GM19328 (cell line): Measurements from ENCODE around the gene FCMR.

Experiments used
- ATAC-seq: cut with Tn5 transposase; IDR thresholded peaks from one replicate; pipeline ENCODE4 v1.9.1; 2021; ENCODE audit warnings: mild to moderate bottlenecking, moderate library complexity; ENCODE audit not compliant: unreplicated experiment

FCMR gene, protein sequence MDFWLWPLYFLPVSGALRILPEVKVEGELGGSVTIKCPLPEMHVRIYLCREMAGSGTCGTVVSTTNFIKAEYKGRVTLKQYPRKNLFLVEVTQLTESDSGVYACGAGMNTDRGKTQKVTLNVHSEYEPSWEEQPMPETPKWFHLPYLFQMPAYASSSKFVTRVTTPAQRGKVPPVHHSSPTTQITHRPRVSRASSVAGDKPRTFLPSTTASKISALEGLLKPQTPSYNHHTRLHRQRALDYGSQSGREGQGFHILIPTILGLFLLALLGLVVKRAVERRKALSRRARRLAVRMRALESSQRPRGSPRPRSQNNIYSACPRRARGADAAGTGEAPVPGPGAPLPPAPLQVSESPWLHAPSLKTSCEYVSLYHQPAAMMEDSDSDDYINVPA

DNA sequence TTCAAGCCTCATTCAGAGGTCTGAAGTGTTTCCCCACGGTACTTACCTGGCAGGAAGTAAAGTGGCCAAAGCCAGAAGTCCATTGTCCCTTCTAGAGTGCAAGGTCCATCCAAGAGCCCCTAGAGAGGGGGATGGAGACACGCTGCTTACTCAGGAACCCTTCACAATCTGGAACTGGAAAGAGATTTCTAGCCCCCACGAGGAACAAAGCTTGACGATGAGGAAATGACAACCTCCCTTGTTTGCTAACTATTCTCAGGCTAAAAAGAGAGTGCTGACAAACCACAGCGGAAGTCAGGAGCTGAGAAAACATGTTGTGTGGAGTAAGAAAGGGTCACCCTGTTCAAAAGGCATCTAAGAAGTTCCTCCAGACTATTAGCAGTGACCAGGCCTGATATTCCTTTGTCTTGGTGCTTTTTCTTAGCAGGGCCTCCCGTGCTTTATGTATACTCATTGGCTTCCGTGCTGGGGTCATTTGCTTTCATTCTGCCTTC is at the start of gene FCMR:
Gene FCMR, minus strand, starts transcription at position 170 of the 494 bp plus-strand sequence. Its CDS starts 87 bp downstream, at position 83.
- no peak for ATAC-seq

DNA sequence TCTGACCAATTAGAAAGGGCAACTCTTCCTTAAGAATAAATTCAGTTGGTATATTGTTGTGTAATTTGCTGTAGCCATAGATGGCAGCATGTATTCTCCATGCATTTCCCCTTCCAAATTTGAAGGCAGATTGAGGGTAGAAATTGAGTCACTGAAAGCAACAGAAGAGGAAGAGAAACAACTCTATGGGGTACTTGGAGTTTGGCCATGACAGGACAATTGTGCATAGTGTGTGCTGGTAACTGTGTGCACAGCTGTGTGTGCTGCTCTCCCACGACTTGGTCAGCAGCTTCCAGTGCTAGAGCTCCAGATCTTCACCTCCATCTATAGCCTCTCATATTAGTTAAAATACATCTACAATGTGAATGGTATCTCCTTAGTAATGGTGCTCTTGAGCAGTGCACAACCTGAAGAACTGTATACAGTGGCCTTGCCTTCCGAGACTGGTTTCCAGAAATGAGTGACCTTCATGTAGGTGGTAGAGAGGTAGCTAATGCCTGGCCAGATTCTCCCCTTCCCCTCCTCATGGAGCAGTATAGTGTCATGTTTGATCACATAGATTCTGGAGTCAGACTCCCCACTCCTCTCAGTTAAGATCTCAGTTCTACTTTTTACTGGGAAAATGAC is 49.4 kb upstream of the FCMR start:
- no peak for ATAC-seq

DNA sequence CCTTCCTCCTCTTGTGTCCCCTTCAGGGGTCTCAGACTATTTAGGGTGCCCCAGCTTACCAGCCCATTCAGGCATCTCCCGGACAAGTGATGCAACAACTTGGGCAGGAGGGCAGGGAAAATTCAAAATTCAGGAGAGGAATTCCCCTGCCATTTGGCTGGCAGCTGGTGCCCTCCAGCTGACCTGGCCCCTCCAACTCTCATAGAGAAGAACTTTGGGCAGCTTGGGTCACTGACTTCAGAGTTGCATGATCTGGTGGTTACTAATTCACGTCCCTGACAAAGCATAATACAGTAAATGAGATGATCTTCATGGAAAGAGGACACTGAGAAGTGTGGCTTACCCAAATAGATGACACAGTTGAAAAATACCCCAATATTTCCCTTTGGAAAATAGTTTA is 48.7 kb upstream of the FCMR start, which contains the start of gene FCAMR:
Gene FCAMR, minus strand, starts transcription at position 15 of the 400 bp plus-strand sequence. CDS start 335 bp downstream, outside the sequence.
- ATAC-seq = no peak

DNA sequence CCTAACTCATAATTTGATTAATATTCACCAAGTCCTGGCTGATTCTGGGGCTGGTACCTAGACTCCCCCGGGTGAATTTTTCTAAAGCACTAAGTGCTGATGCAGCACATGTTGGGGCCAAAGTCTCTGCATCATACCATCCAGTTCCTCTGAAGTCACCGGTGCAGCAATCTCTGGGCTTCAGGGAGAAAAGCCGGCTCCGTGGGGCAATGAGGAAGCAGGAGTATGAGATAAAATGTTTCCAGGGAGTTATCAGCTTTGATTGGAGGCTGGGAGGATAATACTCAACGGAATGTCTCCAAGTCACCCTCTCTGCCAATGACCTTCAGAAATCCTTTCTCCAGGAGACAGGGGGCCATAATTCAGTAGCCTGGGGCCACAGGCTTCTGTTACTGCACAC is 47.3 kb upstream of the FCMR start:
- no peak for ATAC-seq

DNA sequence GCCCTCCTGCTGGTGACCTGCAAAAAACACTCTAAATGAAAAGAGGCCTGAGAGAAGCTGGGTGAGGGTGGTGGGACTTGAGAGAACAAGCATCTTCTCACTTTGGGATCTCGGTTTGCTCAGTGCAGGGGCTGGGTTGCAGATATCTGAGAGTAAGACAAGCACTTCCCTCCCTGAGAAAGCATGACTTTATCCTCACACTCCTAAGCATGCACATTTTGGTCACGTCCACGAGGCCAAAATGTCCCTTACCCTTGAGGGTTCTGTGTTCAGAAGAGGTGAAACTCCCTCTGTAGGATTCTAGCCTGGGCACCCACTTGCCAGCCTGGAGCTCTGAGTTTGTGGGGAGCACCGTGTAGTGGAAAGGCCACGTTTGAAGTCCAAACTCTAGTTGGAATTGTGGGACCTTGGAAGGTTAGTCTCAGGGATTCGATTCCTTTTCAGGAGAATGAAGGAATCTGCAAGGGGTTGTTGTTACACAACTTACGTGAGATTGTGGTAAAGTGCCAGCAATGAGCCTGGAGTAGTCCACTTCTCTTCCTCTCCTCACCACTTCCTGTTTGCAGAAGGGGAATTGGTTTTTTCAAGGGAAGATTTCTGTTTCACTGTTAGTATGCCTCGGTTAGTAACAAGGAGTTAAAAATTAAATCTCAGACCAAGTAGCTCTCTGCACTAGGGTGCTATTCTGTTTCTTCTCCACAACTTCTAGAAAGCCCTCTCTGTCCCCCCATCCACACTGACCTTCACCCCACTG is 45.5 kb upstream of the FCMR start:
- no peak for ATAC-seq

DNA sequence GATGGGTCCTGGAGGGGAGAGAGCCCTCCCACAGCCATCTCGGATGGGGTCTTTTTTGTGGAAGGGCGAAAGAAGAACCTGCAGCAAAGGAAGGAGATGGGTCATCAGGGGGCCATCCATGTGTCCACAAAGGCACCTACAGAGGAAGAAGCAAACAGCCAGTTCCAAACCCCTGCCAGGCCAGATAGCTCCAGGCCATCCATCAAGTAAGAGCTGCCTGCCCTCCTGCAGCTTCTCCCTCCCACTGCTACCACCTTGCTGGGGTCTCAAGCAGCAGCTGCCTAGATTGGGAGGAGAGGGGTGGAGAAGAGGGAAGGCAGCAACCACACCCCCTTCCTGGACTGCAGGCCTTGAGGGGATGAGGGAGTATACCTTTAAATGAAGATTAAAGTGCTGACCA is 44.0 kb upstream of the FCMR start:
- no peak for ATAC-seq

DNA sequence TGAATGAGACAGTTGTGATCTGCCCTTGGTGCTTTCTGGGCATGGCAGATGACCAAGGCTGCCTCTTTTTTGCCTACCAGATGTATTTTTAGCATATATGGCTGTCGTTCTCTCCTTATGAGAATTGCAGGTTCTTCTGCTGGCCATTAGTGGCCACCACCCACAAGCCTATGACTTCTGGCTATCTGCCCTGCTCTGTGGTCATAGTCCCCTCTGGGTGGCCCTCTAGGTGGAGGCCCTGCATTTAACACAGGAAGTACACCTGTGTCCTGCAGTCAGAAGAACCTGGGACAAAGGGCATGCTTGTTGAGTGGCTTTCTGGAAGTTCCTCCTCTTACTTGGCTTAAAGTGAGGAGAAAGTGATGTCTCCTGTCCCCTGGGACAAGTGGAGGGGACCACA is 42.0 kb upstream of the FCMR start:
- ATAC-seq = no peak

DNA sequence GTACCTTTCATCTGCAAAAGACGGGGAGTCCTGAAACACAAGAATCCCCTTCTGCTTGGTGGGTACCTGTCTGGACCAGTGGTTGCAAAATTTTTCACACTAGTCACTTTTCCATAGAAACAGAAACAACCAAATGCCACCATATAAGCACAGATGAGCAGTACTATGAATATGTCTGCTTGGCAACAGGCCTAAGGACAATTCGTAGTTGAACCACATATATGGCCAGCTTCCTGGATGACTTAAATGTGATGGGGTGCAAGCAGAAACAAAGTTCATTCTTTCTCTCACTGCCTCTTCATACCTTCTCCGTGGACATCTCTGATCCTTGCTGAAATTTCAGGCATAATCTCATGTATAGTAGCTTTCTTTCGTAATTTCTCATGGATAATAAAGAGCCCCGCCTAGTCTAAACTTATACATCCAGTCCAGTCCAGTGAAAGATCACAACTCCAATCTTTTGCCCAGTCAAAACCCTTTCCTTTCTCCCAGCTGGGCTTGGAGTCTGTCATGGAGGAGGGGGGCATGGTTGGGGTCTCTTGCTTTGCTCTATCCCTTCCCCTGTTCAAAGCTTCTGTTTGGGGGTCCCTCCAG is 41.5 kb upstream of the FCMR start:
- ATAC-seq = no peak

DNA sequence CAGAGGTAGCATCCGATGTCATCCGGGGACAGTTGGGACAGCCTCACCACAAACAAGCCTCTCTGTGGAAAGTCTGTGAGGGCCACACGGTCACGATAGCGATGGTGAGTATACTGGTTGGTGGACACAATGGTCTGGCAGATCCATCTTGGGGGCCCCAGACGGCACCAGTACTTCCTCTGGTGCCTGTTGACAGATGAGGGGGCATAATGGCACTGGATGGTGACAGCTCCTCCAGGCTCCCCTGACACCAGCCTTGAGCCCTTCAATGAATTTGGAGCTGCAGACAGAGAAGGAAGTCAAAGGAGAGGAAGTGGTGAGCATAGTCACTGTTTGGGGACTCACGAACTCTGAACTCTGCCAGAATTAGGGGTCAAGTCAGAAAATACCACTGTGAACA is 40.5 kb upstream of the FCMR start:
- ATAC-seq = no peak

DNA sequence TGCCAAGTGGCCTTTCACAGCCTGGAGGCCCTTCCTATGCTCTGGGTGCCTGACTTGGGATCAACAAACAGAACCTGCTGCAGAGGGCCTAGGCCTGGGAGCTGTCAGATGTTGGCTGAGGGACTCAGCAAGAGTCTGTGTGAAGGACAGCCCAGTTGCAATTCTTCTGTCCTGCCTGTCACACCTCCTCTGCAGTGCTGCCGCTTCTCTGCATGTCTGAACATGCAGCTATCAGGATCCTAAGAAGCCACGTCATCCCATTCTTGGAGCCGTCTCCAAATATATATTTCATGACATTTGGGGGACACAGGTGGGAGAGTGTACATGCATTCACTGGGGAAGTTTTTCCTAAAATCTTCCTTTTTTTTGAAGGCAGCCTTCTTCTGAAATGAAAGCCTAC is 39.9 kb upstream of the FCMR start:
- ATAC-seq = no peak

DNA sequence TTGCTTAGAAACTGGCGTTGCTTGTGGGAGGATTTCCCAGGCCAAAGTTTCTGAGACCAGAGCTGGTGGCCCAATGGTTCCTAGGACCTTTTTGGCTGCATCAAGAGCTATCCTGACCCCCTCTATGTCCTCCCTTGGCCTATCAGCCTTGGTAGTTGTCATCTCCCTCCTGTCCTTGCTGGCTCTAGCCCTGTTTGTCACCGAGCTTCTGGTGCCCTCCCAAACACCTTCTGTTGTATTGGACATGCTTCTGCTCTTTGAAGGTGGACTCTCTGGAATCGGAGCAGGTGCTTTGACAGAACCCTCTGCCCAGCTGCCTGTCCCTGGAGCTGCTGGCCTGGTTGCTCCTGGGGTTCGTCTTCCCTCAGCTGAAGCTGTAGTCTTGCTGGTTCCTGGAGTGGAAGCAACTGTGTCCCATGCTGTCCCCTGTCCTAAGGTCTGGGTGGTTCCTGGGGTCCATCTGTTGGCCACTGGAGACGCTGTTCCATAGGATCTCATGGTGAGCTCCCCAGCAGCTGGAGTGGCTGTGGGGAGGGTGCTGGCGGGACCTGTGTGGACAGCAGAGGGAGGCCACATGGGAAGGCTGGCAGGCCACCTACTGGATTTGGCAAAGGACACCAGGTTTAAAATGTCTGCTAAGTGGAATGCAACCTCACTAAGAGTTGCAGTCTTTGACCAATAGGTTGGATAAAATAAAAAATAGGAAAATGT is 39.1 kb upstream of the FCMR start:
- no peak for ATAC-seq

DNA sequence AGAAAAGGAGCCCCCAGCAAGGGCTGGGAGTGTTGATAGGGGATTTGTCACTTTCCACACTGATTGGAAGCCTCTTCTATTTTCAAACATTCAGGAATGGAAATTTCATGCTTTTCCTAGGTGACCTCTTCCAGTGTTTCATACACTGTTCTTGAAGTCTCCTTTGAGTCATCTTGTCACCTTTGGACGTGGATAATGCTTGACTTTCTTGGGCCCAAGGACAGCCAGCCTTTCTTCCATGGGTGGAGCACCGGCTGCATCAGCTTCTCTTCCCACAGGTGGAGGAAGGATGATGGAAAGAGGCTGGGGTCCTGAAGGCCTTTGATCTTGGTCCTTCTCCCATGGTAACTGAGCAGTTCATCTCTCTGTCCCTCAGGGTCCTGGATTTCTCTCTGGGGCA is 36.4 kb upstream of the FCMR start:
- no peak for ATAC-seq

DNA sequence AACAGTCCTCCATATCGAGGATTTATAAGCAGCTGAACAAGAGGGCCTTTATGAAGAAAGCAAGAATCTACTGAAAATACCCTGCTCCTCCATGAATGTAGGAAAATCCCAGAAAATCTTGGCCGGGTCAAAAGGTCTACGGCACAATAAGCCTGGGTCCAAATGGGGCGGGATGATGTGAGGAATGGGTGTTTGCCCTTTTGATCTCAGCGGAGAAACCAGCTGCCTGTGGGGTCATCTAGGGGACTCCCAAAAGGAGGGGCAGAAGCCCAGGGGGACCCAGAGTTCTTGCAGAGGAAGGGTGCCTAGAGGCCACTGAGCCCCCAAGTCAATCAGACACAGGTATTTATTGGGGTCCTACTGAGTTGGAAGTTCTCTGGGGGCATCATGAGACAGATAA is 35.9 kb upstream of the FCMR start:
- no peak for ATAC-seq

DNA sequence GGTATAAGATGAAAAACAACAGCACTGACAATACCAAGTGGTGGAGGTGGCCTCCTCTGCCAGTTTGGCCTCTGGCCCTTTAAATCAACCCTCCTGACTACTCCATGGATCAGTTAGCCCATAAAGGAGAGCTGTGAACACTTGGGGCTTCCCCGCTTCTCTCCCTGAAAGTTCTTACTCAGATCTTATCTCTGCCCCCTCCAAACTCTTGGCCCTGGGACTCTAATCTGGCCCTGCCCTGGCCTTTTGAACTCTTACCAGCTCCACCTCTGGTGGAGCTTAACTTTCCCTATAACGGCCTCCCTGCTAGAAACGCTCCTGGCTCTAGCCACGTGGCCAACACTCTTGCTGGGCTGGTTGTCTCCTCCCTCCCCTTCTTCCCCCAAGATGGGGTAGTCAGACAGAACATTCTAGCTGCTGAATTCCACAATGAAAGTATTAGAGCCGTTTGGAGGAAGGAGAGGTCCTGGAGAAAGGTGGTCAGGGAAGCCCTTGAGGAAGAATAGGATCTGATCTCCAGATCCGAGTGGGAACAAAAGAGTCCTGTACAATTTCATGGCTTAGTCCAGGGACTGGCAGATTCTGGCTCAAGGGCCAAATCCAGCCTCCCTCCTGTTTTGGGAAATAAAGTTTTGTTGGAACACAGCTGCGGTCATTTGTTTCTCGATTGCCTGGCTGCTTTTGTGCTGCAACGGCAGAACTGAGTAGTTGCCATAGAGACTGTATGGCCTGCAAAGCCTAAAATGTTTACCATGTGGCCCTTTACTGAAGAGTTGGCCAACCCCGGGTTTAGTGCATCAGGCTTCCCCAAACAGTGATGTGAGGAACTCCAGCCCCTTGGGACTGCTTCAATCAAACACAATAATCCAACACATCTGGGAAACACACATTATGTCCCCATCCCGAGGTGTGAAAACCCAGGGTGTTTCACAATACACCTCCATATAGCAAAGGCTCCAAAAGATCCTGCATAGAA is 34.0 kb upstream of the FCMR start:
- no peak for ATAC-seq

DNA sequence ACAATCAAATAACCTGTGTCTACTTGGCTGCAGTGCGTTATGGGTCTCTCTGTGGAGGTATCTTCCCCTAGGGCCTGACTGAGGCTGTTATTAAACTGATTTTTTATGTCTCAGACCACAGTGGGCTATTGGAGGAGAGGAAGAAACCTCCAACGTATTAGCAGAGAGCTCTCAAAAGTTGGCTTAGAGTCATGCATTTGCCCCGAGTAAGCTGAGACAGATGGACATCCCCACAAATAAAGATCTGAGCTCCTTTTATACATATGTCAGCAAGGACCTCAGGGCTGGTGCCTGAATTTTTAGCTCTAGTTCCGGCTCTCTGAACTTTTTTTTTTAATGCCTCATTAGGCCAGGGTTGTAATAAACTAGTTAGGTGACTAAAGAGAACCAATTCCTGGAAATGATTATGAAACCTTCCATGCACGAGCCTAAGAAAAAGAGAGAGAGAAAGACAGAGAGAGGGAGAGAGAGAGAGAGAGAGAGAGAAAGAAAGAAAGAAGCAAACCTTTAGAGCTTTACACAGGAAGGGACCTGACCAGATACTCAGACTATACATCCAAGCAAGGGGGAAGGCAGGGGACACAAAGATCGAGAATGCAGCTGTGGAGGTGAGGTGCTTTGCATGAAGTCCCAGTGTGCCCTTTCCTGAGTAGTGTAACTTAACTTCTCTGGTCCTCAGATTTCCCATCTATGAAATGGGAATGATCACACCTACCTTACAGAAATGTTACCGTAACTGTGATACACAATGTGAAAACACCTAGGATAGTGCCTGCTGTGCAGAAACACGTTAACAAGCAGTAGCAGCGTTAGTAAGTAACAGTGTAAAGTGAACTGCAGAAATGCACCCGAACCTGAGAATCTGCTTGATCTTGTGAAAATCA is 33.0 kb upstream of the FCMR start:
- no peak for ATAC-seq

DNA sequence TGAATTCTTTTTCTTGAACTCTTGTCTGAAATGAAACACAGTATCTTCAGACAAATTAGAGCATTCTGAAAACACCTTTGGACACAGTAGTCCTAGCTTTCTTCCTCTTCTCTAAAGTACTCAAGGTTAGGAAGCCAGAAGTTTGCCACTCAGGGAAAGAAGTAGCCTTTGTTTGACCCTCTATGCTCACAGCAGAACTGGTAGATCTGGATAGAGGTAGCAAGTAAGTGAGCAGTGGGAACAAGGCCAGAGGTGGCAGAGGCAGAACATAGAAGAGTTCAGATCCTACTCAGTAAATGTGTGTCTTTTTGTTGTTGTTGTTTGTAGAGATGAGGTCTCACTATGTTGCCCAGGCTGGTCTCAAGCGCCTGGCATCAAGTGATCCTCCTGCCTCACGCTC is 31.9 kb upstream of the FCMR start:
- ATAC-seq = no peak

DNA sequence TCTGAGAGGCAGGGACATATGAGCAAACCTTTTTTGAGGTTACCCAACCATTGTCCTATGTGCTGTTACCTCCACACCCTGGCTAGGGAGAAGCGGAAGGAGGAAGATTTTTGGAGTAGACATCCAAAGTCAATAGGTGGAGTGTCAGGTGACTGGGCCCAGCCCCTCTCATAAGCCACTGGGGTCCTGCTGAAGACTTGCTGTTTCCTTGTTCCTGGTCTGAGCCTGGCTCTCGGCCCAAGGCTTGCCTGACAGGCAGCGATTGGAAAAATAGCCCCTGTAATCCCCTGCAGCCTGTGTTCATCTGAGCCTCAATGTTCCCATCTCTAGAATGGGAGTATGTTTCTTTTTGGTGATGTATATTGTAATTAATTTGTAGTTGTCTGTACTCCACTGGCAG is 31.4 kb upstream of the FCMR start:
- no peak for ATAC-seq

DNA sequence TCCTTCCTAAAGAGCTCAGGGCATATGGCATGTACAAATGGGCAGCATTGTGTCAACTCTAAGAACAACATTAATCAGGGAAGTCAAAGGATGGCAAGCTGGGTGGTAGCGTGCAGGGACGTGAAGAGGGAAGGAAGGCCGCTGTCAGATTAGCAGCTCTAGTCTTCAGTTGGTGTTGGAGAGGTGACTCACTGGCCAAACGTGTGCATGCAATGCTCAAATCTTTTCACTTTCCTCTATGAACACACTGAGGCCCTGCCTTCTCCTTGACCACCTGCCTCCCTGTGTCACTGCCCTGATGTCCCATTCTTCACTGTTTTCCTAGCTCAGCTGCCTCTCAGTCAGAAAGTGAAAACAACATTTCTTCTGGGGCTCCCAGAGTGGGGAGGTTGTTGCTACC is 30.4 kb upstream of the FCMR start:
- no peak for ATAC-seq
